Gastrocnemius medialis (tissue), 4 donors: ENCODE measurements around the gene TSPYL6. TPM values are rescaled to one million over a fixed set of nuclear protein-coding genes. Genes with fewer than 3 reads are reported as not detected.

Experiments
- ATAC-seq, 2 donors: fragments of 150-250 bp; one replicate each; pipeline ENCODE4 v1.9.1; 2016
- DNase-seq, 2 donors: peaks; one replicate each; pipeline ENCODE4 v3.0.0-alpha.2; 2019
- H3K27ac ChIP-seq, 4 donors: fragments of 200-600 bp; sonication (generic); 1 replicate in 1 of 4; 2 replicates in 3 of 4; pipeline ENCODE4 v1.5.1; 2016 to 2018; ENCODE audit warnings: mild to moderate bottlenecking in 2 of 4, moderate library complexity in 1 of 4
- H3K27me3 ChIP-seq, 3 donors: fragments of 200-600 bp; sonication (generic) in 2 of 3; 1 replicate in 1 of 3; 2 replicates in 2 of 3; pipeline versions ENCODE4 v1.5.1 to v1.6.0; 2016 to 2019; ENCODE audit warnings: mild to moderate bottlenecking in 1 of 3, moderate library complexity in 1 of 3
- H3K36me3 ChIP-seq, 2 donors: fragments of 200-600 bp; sonication (generic) in 1 of 2; one replicate each; pipeline ENCODE4 v1.5.1; 2017 to 2018
- H3K4me1 ChIP-seq, 2 donors: fragments of 200-600 bp; sonication (generic) in 1 of 2; one replicate each; pipeline ENCODE4 v1.5.1; 2016 to 2017; ENCODE audit warnings: mild to moderate bottlenecking in 2 of 2
- H3K4me3 ChIP-seq, 4 donors: fragments of 200-600 bp; sonication (generic) in 3 of 4; 1 replicate in 1 of 4; 2 replicates in 3 of 4; pipeline ENCODE4 v1.5.1; 2016 to 2019; ENCODE audit warnings: mild to moderate bottlenecking in 2 of 4
- H3K9me3 ChIP-seq, 3 donors: fragments of 200-600 bp; sonication (generic) in 2 of 3; 1 replicate in 1 of 3; 2 replicates in 2 of 3; pipeline ENCODE4 v1.5.1; 2016 to 2019
- CTCF ChIP-seq, 5 experiments: fragments of 450-650 bp in 3 of 5; fragments of 200-600 bp in 2 of 5; sonication (generic) in 2 of 5; IDR thresholded peaks in 4 of 5; conservative IDR thresholded peaks in 1 of 5; 1 replicate in 4 of 5; 2 replicates in 1 of 5; pipeline ENCODE4 v1.5.1; 2016 to 2019; ENCODE audit warnings: antibody characterized with exemption in 5 of 5, mild to moderate bottlenecking in 3 of 5, moderate library complexity in 3 of 5
- POLR2A ChIP-seq, 2 donors: fragments of 450-650 bp; IDR thresholded peaks; one replicate each; pipeline ENCODE4 v1.6.1; 2017; ENCODE audit warnings: antibody characterized with exemption in 2 of 2, mild to moderate bottlenecking in 2 of 2, moderate library complexity in 2 of 2
- in situ Hi-C, 4 donors: fragments of 200-750 bp; cut with MboI; loops; one replicate each; pipeline versions ENCODE4 v1.15.0 to v1.8.0; 2017; ENCODE audit warnings: low sequenced_read_pairs in 4 of 4
- intact Hi-C: fragments of 100-400 bp; cut with DNase I; formaldehyde crosslinking; loops from one replicate; pipeline ENCODE4 v1.15.1; 2023; ENCODE audit warnings: low total_unique reads
- total RNA-seq, 4 donors: library from RNA; depleted of rRNA; stranded (reverse); fragments of >200 nt; gene quantifications; one replicate each; pipeline versions ENCODE4 v1.1.0 to v1.2.3, GENCODE V29; 2016

The TSPYL6 gene
- total RNA-seq, 4 donors from 2014 or later: not detected

- no peaks in the 10 kb centered on the region for H3K36me3 ChIP-seq
- ATAC-seq (peak in 1 of 2 donors; percentile 18), DNase-seq (no peak)
- H3K27ac ChIP-seq: no peak overlapping the region
- intact Hi-C loops: no loop called here
- no peaks in the 10 kb centered on the region for H3K27me3 ChIP-seq
- in situ Hi-C loops: no loop called here
- TF ChIP-seq POLR2A (IDR thresholded peaks at IDR 0.05) (no peak), CTCF (IDR thresholded peaks at IDR 0.05 in 4 of 5, conservative IDR thresholded peaks at IDR 0.05 in 1 of 5) (no peak)
- peaks cover 15 to 22% of the 10 kb centered on the region in 2 donors for H3K4me1 ChIP-seq
- H3K4me3 ChIP-seq: no peak overlapping the region
- H3K9me3 ChIP-seq: no peaks in the 10 kb centered on the region
These were observed 34.5 kb upstream of the TSPYL6 start for GRCh38 chr2:54290356-54291025.

DNA sequence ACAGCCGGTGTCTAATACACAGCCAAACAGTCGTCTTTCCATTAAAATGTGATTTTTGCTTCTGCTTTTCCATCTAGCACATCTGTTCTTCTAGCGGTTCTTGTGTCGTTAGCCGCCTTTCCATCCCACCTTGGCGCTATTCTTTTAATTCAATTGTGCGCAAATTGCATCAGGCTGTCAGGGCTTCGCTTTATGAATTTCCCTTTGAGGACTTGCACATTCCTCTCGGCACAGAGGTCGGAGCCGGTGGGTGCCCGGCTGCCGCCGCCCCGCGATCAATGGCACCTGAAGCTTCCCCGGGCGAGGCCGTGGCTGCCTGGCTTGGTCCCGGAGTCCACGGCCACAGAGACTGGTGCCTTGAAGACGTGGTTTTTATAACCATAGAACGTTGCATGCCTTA is 33.9 kb upstream of the TSPYL6 start:
- intact Hi-C loops: no loop called here
- ATAC-seq: no peak
- DNase-seq: no peak

GRCh38 chr2:54287532-54287931 is 31.5 kb upstream of the TSPYL6 start:
- TF ChIP-seq CTCF (IDR thresholded peaks at IDR 0.05 in 4 of 5, conservative IDR thresholded peaks at IDR 0.05 in 1 of 5) (no peak), POLR2A (IDR thresholded peaks at IDR 0.05) (no peak)
- Histone ChIP-seq H3K27me3 (no peaks in the 10 kb centered on the region), H3K4me1 (peaks cover 15 to 17% of the 10 kb centered on the region in 2 donors), H3K9me3 (no peaks in the 10 kb centered on the region), H3K36me3 (no peaks in the 10 kb centered on the region), H3K27ac (peak overlapping the region in 2 of 4 donors; percentile 14 to 15), H3K4me3 (no peak overlapping the region)
- ATAC-seq (peak; percentile 65), DNase-seq (peak in 1 of 2 donors; percentile 18)
- in situ Hi-C loops (no loop called here), intact Hi-C loops (no loop called here)

More for the DNA sequence above, 33.9 kb upstream of the TSPYL6 start:
- Histone ChIP-seq H3K27ac (no peak overlapping the region), H3K9me3 (no peaks in the 10 kb centered on the region), H3K4me1 (peaks cover 15 to 17% of the 10 kb centered on the region in 2 donors), H3K36me3 (no peaks in the 10 kb centered on the region), H3K4me3 (no peak overlapping the region), H3K27me3 (no peaks in the 10 kb centered on the region)
- TF ChIP-seq CTCF (IDR thresholded peaks at IDR 0.05 in 4 of 5, conservative IDR thresholded peaks at IDR 0.05 in 1 of 5): no peak
- no peak for TF ChIP-seq POLR2A (IDR thresholded peaks at IDR 0.05)
- in situ Hi-C loops: no loop called here

DNA sequence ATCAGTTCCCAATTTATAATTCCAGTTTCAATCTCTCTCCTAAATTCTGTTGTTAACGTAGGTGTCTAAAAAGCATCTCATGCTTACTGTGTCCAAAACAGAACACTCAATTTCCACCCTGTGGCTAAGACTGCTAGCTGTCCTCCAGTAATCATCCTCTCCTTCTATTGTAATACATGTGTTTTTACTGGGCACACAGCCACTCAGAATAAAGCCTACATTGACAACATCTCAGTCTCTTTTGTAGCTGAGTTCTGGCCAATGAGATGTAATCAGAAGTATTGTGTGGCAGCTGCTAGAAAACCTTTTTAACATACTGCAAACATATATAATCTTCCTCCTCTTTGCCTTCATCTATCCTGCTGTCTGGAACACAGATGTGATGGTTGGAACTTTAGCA is 29.4 kb upstream of the TSPYL6 start:
- ATAC-seq (no peak), DNase-seq (no peak)
- Histone ChIP-seq H3K27me3 (no peaks in the 10 kb centered on the region), H3K4me1 (peaks cover 15 to 17% of the 10 kb centered on the region in 2 donors), H3K27ac (no peak overlapping the region), H3K9me3 (no peaks in the 10 kb centered on the region), H3K4me3 (no peak overlapping the region), H3K36me3 (no peaks in the 10 kb centered on the region)
- intact Hi-C loops (no loop called here), in situ Hi-C loops (no loop called here)
- TF ChIP-seq CTCF (IDR thresholded peaks at IDR 0.05 in 4 of 5, conservative IDR thresholded peaks at IDR 0.05 in 1 of 5) (no peak), POLR2A (IDR thresholded peaks at IDR 0.05) (no peak)

DNA sequence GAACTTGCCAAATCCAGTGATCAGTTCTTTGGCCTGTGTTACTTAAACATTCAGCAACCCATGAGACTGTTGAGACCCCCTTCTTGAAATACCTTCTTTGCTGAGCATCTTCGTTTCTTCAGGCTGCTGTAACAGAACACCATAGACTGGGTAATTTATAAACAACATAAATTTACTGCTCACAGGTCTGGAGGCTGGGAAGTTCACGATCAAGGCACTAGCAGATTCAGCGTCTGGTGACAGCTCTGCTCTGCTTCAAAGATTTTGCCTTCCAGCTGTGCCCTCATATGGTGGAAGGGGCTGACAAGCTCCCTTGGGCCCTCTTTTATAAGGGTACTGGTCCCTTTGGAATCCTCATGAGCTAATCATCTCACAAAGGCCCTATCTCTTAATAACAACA is 28.8 kb upstream of the TSPYL6 start:
- intact Hi-C loops (no loop called here), in situ Hi-C loops (no loop called here)
- no peaks in the 10 kb centered on the region for H3K27me3 ChIP-seq
- no peaks in the 10 kb centered on the region for H3K9me3 ChIP-seq
- TF ChIP-seq CTCF (IDR thresholded peaks at IDR 0.05 in 4 of 5, conservative IDR thresholded peaks at IDR 0.05 in 1 of 5): no peak
- TF ChIP-seq POLR2A (IDR thresholded peaks at IDR 0.05): no peak
- ATAC-seq: no peak
- H3K36me3 ChIP-seq: no peaks in the 10 kb centered on the region
- H3K27ac ChIP-seq: no peak overlapping the region
- peaks cover 15 to 17% of the 10 kb centered on the region in 2 donors for H3K4me1 ChIP-seq
- no peak overlapping the region for H3K4me3 ChIP-seq
- no peak for DNase-seq
